HUDEP-2 (cell line): ENCODE results near the gene ITGB6.
A peak's percentile ranks its signal among the peaks of the same experiment; 100 is the strongest.

Experiments used
- DNase-seq, 76 experiments: peaks; one replicate each; lab custom pipeline; 2025; ENCODE audit not compliant: unreplicated experiment in 76 of 76; lab: John Stamatoyannopoulos, UW

The ITGB6 gene

DNA sequence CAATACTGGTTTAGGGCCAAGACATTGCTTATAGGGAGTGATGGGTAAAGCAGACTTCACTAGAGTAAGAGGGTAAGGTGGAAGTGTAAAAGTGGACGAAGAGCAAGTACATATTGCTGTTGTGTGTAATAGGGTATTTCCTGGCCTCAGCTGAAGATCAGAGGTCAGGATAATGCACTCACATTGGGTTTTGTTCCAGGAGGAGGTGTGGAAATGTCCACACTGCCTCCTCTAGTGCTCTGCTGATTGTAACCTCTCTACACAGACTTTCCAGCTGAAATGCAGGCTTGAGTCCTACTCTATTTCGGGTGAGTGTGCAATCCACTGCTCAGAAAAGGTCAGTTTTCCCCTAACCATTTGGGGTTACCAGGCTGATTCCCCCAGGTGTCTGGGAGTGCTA, 96.0 kb downstream of the ITGB6 start:
- no peak for DNase-seq

- no peak for DNase-seq
Observed at GRCh38 chr2:160097326-160097725, 102.7 kb downstream of the ITGB6 start.

DNA sequence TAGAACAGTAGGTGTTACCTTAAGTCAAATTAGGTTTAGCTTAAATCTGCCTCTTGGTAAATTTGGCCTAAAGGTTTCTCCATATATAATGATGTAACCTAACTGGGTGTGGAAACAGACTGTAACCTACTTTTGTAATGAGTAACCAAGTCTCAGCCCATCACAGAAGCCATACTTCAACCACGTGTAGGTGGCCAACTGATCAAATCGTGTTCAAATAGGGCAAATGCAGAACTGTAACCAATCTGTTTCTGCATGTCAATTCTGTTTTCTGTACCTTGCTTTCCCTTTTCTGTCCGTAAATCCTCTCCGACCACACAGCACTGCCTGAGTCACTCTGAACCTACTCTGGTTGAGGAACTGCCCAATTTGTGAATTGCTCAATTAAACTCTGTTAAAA, 103.7 kb downstream of the ITGB6 start:
- DNase-seq: no peak

DNA sequence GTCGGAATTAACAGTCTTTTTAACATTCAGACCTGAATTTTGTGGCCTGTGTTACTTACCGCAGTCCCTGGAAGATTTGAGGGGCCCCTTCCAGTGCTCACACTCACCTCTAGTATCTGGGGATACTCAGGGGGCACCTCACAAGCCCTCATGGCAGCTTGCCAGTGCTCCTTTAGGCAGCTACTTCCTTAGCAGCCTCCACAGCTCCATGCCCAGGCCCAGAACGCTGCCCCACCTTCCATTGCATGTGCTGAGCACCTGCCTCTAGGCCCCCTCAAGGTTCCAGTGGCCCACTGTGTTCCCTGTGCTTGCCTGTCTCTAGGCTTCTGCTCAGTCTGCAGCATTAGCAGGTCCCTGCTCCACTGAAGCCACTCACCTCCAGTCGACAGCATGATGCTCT, 107.6 kb downstream of the ITGB6 start:
- no peak for DNase-seq

- no peak for DNase-seq
Observed at GRCh38 chr2:160091381-160091780, 108.7 kb downstream of the ITGB6 start.

DNA sequence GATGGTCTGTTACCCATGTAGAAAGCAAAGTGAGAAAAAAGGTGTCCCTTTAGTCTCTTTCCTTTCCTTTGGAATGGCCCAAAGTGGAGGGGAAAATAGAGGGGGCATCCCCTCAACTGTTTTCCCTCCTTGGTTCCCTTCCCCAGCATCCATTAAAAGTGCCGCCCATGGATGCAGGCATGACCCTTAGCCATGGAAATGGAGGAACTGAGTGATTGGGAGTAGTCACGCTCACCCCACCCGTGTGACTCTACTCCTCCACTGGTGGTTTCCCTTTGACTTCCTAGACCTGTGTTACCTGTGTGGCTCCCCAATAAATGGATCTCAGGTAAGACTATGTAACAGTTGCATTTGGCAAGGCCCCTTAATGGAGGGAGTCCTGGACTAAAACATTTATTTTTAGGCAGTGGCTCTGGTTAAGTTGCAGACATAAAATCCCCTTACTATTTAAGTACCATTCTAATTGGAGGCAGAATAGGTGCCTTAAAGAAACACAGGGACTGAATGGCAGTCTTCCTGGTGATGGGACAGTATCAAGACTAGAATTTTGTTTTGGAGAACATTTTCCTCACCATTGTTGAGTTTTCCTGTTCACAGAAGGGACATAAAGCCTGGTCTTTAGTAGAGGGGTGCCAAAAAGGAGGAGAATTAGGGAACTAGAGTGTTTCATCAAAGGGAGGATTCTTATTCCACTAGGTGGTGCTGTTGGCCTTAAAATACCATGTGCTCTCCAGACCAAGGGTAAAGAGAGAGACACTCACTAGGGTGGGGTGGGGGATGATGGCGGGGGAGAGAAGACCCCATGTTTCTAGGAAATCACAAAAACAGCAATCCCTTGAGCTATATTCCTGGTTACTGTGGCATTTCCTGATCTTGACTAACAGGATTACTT, 112.0 kb downstream of the ITGB6 start:
- DNase-seq: peak in 12 of 76 experiments; percentile 1 to 48 (median 14)

- peak in 5 of 76 experiments; percentile 1 to 16 (median 1) for DNase-seq
Observed at GRCh38 chr2:160085662-160086061, 114.4 kb downstream of the ITGB6 start.

GRCh38 chr2:160077912-160078810, 121.9 kb downstream of the ITGB6 start:
- DNase-seq: no peak

- DNase-seq: no peak
Observed at GRCh38 chr2:160076914-160077313, 123.2 kb downstream of the ITGB6 start.

- no peak for DNase-seq
Observed at GRCh38 chr2:160076241-160076640, 123.8 kb downstream of the ITGB6 start.

DNA sequence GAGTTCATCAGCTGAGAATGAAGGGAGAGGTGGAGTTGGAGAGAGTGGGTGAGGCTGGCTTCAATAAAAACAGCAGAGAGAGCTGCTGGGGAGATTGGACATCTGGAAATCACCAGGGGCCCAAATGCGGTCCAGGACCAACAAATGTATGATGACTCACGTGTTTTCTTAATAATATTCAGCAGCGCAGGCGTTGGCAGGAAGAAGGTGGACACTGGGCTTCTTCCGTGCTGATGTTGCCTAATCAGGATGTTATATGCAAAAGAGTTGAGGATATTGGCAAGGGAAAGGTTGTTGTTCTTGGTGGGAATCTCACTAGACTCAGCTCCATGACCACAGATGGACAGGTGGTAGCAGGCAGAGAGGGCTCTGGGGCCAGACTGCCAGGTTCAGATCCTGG, 124.9 kb downstream of the ITGB6 start:
- DNase-seq: no peak

GRCh38 chr2:160073284-160073888, 126.7 kb downstream of the ITGB6 start:
- DNase-seq: no peak

DNA sequence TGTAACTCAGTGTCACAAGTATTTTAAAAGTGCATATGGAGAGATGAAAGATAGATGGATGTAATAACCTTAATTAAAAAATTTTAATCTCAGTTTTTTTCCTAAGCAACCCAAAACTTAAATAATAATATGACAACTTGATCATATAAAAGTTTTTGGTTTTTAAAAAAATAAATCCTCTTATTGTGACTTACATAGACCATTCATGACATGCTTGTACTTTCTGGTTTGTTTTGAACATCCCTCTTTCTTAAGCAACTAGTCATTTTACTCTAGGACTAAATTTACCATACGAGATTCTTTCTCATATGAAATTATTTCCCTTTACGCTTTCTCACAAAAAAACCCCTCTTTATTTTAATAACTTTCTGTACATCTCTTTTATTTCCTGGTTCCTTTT, 131.2 kb downstream of the ITGB6 start:
- DNase-seq: no peak

GRCh38 chr2:160064916-160065315, 135.2 kb downstream of the ITGB6 start:
- DNase-seq: no peak

- no peak for DNase-seq
Observed at GRCh38 chr2:160063879-160064612, 136.0 kb downstream of the ITGB6 start.

- no peak for DNase-seq
Observed at GRCh38 chr2:160063271-160063670, 136.8 kb downstream of the ITGB6 start.

DNA sequence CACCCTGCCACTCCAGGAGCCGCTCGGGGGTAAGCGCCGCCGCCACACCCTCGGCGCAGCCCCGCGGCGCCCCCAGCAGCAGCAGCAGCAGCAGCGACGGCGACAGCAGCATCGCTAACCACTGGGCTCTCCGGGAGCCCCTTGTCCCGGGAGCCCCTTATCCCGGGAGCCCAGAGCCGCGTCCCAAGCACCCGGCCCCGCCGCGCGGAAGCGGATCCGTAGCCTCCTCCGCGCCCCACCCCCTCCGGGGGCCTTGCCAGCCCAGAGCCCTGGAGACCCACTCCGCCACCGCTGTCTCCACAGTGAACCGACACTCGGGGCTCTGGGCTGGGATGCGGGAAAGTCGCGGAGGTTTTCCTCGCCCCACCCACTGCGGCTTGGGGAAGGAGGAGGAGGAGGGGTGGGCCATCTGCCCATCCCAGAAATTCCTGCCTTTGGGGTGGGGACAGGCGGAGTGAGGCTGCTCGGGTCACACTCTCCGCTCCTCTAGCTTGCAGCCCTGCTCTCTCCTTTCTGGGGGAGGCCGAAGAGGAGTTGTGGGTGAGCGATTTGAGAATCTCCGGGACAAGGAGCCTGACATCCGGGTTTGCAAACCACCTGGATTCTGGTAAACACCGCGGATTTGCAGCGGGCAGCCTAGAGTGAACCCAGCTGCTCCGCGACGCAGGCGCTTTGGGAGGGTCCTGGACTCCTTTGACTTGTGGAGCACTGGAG, 137.6 kb downstream of the ITGB6 start, which contains the start of gene PLA2R1:
Gene PLA2R1, minus strand, starts transcription at position 324 of the 714 bp plus-strand sequence. Its CDS starts 212 bp downstream, at position 112.
- DNase-seq: no peak

DNA sequence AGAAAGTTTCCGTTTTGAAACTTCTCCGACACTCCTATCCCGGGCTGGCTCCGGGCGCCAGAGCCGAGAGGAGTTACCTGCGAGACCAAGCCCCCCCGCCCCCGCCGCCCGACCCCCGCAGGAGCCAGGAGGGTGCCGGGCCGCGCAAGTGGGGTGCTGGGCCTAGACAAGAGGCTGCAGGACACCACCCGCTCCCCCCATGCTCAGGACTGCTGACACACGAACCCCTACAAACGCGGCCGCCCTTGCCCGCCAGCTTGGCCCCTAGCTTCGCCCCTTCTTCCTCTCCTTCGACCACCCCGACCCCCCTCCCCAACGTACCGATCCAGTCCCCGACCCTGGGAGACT, 138.2 kb downstream of the ITGB6 start:
- DNase-seq: no peak

- no peak for DNase-seq
Observed at GRCh38 chr2:160061533-160061932, 138.5 kb downstream of the ITGB6 start.

GRCh38 chr2:160060297-160060696, 139.8 kb downstream of the ITGB6 start:
- DNase-seq: no peak
